ENCODE measurements around the gene CCDC30. TPM values are rescaled to one million over a fixed set of nuclear protein-coding genes. Genes with fewer than 3 reads are reported as not detected.
A peak's percentile ranks its signal among the peaks of the same experiment; 100 is the strongest.

CCDC30 gene
- total and polyA plus RNA-seq, 12 donors = 0.38 to 3.2 (median 1.3) TPM

DNA sequence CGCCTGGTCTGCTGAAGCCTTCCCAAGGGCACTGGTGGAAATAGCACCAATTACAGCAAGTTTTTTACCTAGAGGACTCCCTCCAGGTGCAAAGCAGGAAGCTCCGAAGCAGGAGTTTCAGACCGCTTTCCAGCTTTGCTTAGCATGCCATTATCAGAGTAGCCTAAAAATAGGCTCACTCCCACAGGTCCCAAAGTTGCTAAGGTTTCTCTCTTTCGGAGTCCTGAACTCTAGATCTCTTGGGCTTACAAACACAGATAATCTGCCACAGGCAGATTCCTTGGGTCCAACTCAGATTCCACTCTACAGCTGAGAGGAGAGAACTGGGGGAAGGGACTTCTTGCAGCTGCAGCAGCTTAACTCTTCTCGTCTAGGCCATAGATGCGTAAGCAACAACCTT lies 29.7 kb upstream of the CCDC30 start:
- no peak for TF ChIP-seq CTCF (IDR thresholded peaks at IDR 0.05)
- no peak overlapping the region for H3K4me3 ChIP-seq
- H3K4me1 ChIP-seq = peaks cover 0 to 14% (median 0%) of the 10 kb centered on the region in 9 donors
- intact Hi-C loops (cut with DNase I) = no loop called here
- no peak for DNase-seq
- H3K27ac ChIP-seq = no peak overlapping the region
- ATAC-seq = peak in 2 of 8 donors; percentile 21 to 25
- WGBS, 2 donors = 46 to 49% methylated on average over 6 of the region's 6 CpGs
- no peaks in the 10 kb centered on the region for H3K36me3 ChIP-seq
- no peaks in the 10 kb centered on the region for H3K27me3 ChIP-seq
- H3K9me3 ChIP-seq = no peaks in the 10 kb centered on the region

DNA sequence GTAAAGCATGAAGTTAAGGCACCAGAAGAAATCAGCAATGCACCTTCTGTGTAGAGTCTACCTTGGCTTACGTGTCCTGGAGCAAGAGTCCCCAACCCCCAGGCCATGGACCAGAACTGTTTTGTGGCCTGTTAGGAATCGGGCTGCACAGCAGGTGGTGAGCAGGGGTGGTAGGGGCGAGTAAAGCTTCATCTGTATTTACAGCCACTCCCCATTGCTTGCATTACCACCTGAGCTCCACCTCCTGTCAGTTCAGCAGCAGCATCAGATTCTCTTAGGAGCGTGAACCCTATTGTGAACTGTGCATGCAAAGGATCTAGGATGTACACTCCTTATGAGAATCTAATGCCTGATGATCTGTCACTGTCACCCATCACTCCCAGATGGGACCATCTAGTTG lies 28.7 kb upstream of the CCDC30 start:
- DNase-seq = no peak
- Histone ChIP-seq H3K36me3 (no peaks in the 10 kb centered on the region), H3K4me1 (peaks cover 0 to 14% (median 0%) of the 10 kb centered on the region in 9 donors), H3K27ac (no peak overlapping the region), H3K27me3 (no peaks in the 10 kb centered on the region), H3K9me3 (no peaks in the 10 kb centered on the region), H3K4me3 (no peak overlapping the region)
- WGBS, 2 donors = 94 to 96% methylated on average over 4 of the region's 4 CpGs
- no peak for ATAC-seq
- intact Hi-C loops (cut with DNase I) = no loop called here
- no peak for TF ChIP-seq CTCF (IDR thresholded peaks at IDR 0.05)

DNA sequence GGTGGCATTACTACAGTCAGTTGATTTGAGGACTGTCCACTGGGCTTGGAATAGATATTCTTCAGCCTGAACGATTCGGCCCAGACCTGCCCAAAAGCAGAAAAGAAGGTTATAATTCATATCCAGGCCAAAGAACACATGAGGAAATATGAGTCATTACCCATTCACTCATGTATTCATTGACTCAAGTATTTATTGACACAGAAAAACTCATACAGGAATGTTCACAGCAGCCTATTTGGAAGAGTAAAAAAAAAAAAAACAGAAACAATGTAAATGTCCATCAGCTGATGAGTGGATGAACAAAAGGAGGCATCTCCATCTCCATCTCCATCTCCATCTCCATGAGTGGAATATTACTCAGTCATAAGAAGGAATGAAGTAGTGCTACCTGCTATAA lies 23.1 kb upstream of the CCDC30 start:
- H3K27me3 ChIP-seq = no peaks in the 10 kb centered on the region
- DNase-seq (no peak), ATAC-seq (no peak)
- H3K9me3 ChIP-seq = no peaks in the 10 kb centered on the region
- no peak overlapping the region for H3K4me3 ChIP-seq
- intact Hi-C loops (cut with DNase I) = no loop called here
- no peak overlapping the region for H3K27ac ChIP-seq
- TF ChIP-seq CTCF (IDR thresholded peaks at IDR 0.05) = no peak
- peaks cover 0 to 5% (median 0%) of the 10 kb centered on the region in 9 donors for H3K4me1 ChIP-seq
- 66 to 87% methylated on average over 2 of the region's 2 CpGs for WGBS, 2 donors
- no peaks in the 10 kb centered on the region for H3K36me3 ChIP-seq

- Histone ChIP-seq H3K27me3 (no peaks in the 10 kb centered on the region), H3K36me3 (no peaks in the 10 kb centered on the region), H3K4me1 (no peaks in the 10 kb centered on the region), H3K4me3 (no peak overlapping the region), H3K27ac (no peak overlapping the region), H3K9me3 (no peaks in the 10 kb centered on the region)
- intact Hi-C loops (cut with DNase I) = no loop called here
- no peak for TF ChIP-seq CTCF (IDR thresholded peaks at IDR 0.05)
- DNase-seq = no peak
- WGBS, 2 donors = 27 to 33% methylated on average over 2 of the region's 2 CpGs
- no peak for ATAC-seq
Measured at GRCh38 chr1:42442662-42443061, 20.4 kb upstream of the CCDC30 start.

GRCh38 chr1:42449256-42449655 lies 13.8 kb upstream of the CCDC30 start:
- intact Hi-C loops (cut with DNase I) = no loop called here
- Histone ChIP-seq H3K4me3 (no peak overlapping the region), H3K27me3 (no peaks in the 10 kb centered on the region), H3K4me1 (no peaks in the 10 kb centered on the region), H3K27ac (no peak overlapping the region), H3K9me3 (no peaks in the 10 kb centered on the region), H3K36me3 (no peaks in the 10 kb centered on the region)
- DNase-seq = no peak
- no peak for TF ChIP-seq CTCF (IDR thresholded peaks at IDR 0.05)
- no peak for ATAC-seq

Data from heart right ventricle (tissue), 16 donors.